Peyer's patch (tissue), 4 donors: ENCODE measurements around the gene TASOR2. TPM values are rescaled to one million over a fixed set of nuclear protein-coding genes. Genes with fewer than 3 reads are reported as not detected.

Experiments
- DNase-seq, 3 donors: peaks; one replicate each; pipeline ENCODE4 v3.0.0-alpha.2; 2017 to 2019
- H3K27ac ChIP-seq, 4 donors: fragments of 200-600 bp; sonication (generic); one replicate each; pipeline ENCODE4 v1.5.1; 2016 to 2019
- H3K27me3 ChIP-seq, 2 donors: fragments of 200-600 bp; sonication (generic); one replicate each; pipeline ENCODE4 v1.5.1; 2019
- H3K36me3 ChIP-seq, 3 donors: fragments of 200-600 bp; sonication (generic); one replicate each; pipeline ENCODE4 v1.5.1; 2016 to 2019
- H3K4me1 ChIP-seq, 4 donors: fragments of 200-600 bp; sonication (generic); one replicate each; pipeline ENCODE4 v1.5.1; 2016 to 2019
- H3K4me3 ChIP-seq, 4 donors: fragments of 200-600 bp; sonication (generic); 1 replicate in 3 of 4; 2 replicates in 1 of 4; pipeline ENCODE4 v1.5.1; 2016 to 2019; ENCODE audit warnings: mild to moderate bottlenecking in 1 of 4
- H3K9me3 ChIP-seq, 4 donors: fragments of 200-600 bp; sonication (generic); one replicate each; pipeline ENCODE4 v1.5.1; 2016 to 2019; ENCODE audit warnings: mild to moderate bottlenecking in 1 of 4
- POLR2A ChIP-seq, 2 donors: fragments of 450-650 bp; IDR thresholded peaks; one replicate each; pipeline ENCODE4 v1.5.1; 2017; ENCODE audit warnings: antibody characterized with exemption in 2 of 2, mild to moderate bottlenecking in 2 of 2, moderate library complexity in 2 of 2
- total RNA-seq, 4 donors: library from RNA; depleted of rRNA; stranded (reverse); fragments of >200 nt; gene quantifications; one replicate each; pipeline ENCODE4 v1.1.0, GENCODE V29; 2016
- TF ChIP-seq, protein P1 (sequence below), 6 experiments: fragments of 450-650 bp in 4 of 6; fragments of 200-600 bp in 2 of 6; sonication (generic) in 1 of 6; IDR thresholded peaks; one replicate each; pipeline ENCODE4 v1.5.1; 2017 to 2019; ENCODE audit warnings: antibody characterized with exemption in 6 of 6, mild to moderate bottlenecking in 3 of 6, moderate library complexity in 1 of 6

The TASOR2 gene
- total RNA-seq, 4 donors from 2014 or later, result 52.8 to 160 (median 80.7) TPM

DNA sequence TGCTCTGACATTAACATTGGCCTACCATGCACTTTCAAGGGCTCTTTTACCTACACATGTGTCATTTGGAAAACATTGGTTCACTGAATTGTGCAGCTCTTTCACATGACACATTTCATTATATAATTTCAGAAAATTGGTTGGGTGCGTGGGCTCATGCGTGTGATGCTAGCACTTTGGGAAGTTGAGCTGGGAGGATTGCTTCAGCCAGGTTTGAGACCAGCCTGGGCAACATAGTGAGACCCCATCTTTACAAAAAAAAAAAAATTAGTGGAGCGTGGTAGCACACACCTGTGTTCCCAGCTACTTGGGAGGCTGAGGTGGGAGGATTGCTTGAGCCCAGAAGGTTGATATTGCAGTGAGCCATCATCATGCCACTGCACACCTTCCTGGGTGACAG, 3.9 kb downstream of the TASOR2 start:
- no peak overlapping the region for H3K27ac ChIP-seq
- H3K4me3 ChIP-seq, result no peak overlapping the region
- H3K9me3 ChIP-seq, result no peaks in the 10 kb centered on the region
- H3K27me3 ChIP-seq, result no peaks in the 10 kb centered on the region
- no peak for DNase-seq
- peaks cover 0 to 40% (median 4%) of the 10 kb centered on the region in 4 donors for H3K4me1 ChIP-seq
- no peak for TF ChIP-seq POLR2A (IDR thresholded peaks at IDR 0.05)
- TF ChIP-seq, protein P1, sequence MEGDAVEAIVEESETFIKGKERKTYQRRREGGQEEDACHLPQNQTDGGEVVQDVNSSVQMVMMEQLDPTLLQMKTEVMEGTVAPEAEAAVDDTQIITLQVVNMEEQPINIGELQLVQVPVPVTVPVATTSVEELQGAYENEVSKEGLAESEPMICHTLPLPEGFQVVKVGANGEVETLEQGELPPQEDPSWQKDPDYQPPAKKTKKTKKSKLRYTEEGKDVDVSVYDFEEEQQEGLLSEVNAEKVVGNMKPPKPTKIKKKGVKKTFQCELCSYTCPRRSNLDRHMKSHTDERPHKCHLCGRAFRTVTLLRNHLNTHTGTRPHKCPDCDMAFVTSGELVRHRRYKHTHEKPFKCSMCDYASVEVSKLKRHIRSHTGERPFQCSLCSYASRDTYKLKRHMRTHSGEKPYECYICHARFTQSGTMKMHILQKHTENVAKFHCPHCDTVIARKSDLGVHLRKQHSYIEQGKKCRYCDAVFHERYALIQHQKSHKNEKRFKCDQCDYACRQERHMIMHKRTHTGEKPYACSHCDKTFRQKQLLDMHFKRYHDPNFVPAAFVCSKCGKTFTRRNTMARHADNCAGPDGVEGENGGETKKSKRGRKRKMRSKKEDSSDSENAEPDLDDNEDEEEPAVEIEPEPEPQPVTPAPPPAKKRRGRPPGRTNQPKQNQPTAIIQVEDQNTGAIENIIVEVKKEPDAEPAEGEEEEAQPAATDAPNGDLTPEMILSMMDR (IDR thresholded peaks at IDR 0.05), result no peak
- H3K36me3 ChIP-seq, result no peaks in the 10 kb centered on the region

DNA sequence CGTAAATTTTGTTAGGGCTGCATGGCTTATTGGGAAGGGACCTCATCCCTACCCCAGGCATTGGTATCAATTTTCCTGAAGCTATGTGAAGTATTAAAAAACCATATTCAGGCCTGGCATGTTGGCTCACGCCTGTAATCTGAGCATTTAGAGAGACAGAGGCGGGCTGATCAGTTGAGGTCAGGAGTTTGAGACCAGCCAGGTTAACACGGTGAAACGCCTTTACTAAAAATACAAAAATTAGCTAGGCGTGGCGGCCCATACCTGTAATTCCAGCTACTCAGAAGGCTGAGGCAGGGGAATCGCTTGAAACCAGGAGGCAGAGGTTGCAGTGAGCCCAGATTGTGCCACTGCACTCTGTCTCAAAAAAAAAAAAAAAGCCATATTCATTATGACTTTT, 7.1 kb downstream of the TASOR2 start:
- H3K27me3 ChIP-seq, result no peaks in the 10 kb centered on the region
- TF ChIP-seq POLR2A (IDR thresholded peaks at IDR 0.05), result no peak
- TF ChIP-seq, protein P1 (IDR thresholded peaks at IDR 0.05), result no peak
- no peaks in the 10 kb centered on the region for H3K36me3 ChIP-seq
- no peak overlapping the region for H3K4me3 ChIP-seq
- H3K4me1 ChIP-seq, result peaks cover 0 to 44% (median 4%) of the 10 kb centered on the region in 4 donors
- DNase-seq, result no peak
- no peaks in the 10 kb centered on the region for H3K9me3 ChIP-seq
- H3K27ac ChIP-seq, result no peak overlapping the region

DNA sequence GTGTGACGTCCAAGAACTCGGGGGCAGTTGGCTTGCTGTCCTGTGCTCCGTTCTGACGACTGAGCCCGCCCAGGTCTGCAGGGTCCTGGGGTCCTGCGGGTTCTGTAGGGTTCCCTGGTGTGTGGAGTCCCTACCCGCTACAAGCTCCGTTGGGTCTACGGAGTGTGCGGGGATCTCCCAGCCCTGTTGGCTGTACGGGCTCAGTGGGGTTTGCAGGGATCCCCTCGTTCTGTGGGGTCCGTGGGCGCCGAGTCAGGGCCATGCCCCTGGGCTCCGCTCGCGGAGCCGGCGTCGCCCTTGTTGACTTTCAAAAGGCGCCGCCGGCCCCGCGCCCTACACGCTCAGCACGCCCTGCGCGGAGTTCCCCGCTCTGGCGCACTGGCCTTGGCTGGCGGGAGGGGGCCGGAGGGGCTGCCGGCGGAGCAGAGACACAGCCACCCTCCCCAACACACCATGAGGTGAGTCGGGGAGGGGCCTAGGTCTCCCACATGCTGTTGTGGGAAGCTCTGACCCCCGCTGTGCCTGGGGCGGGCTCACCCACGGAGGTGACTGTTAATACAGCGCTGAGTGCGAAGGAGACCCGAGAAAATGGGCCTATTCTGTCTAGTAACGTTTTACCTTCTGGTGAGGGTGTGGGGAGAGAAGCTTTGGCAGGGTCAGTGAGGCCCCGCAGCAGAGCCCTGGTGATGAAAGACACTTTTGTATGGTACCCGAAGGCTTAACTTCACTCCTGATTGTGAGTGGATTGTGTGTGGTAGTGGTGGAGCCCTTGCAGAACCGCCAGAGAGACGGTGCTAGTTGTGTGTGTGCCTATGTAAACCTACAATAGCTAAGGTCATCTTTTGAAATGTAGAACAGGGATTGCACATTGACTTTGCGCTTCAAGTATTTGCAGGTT, 8.1 kb downstream of the TASOR2 start:
- H3K4me3 ChIP-seq, result peak overlapping the region; percentile 40 to 58 (median 52)
- H3K36me3 ChIP-seq, result no peaks in the 10 kb centered on the region
- H3K27me3 ChIP-seq, result no peaks in the 10 kb centered on the region
- TF ChIP-seq, protein P1 (IDR thresholded peaks at IDR 0.05), result no peak
- no peak for TF ChIP-seq POLR2A (IDR thresholded peaks at IDR 0.05)
- DNase-seq, result peak; percentile 45 to 75 (median 69)
- peak overlapping the region in 3 of 4 donors; percentile 15 to 49 (median 25) for H3K27ac ChIP-seq
- no peaks in the 10 kb centered on the region for H3K9me3 ChIP-seq
- peaks cover 0 to 40% (median 4%) of the 10 kb centered on the region in 4 donors for H3K4me1 ChIP-seq

DNA sequence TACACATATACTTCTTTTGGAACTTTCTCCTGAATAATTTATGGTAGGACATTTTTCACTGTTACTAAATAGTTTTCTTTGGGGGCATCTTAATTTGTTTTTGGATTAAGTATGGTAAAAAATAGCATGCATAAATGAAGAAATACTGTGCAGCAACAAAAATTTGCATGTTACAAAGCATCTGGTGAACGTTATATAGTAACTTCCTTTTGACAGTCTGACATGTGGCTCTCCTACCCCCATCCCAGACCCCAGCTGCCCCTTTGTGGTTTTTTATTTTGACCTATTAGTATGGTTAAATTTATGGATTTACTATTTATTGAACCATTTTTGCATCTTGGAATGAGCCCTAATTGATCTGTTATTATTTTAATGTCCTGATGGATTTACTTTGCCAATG, 9.9 kb downstream of the TASOR2 start:
- H3K4me3 ChIP-seq, result no peak overlapping the region
- no peaks in the 10 kb centered on the region for H3K9me3 ChIP-seq
- peaks cover 0 to 40% (median 4%) of the 10 kb centered on the region in 4 donors for H3K4me1 ChIP-seq
- H3K27ac ChIP-seq, result no peak overlapping the region
- H3K27me3 ChIP-seq, result no peaks in the 10 kb centered on the region
- TF ChIP-seq, protein P1 (IDR thresholded peaks at IDR 0.05), result no peak
- no peak for TF ChIP-seq POLR2A (IDR thresholded peaks at IDR 0.05)
- H3K36me3 ChIP-seq, result no peaks in the 10 kb centered on the region
- no peak for DNase-seq

DNA sequence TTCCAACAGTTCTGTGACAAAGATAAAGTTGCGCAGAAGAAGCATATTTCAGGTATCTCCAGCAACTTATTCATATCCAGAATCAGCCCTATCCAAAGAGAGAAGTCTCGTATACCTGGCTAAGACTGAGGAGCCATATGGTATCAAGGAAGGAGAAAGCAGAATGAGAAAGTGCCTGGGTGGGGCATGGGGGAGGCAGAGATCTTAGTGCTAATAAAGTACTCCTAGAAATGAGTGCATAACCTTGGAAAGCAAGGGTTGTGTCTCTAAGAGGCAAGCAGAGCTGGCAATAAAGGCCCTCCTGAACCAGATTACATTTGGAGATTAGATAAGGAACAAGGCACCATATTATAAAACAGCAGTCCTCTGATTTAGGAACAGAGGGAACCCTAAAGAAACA, 12.7 kb downstream of the TASOR2 start:
- peaks cover 0 to 31% (median 3%) of the 10 kb centered on the region in 4 donors for H3K4me1 ChIP-seq
- H3K27ac ChIP-seq, result no peak overlapping the region
- no peaks in the 10 kb centered on the region for H3K27me3 ChIP-seq
- no peaks in the 10 kb centered on the region for H3K36me3 ChIP-seq
- no peak overlapping the region for H3K4me3 ChIP-seq
- H3K9me3 ChIP-seq, result no peaks in the 10 kb centered on the region
- no peak for DNase-seq
- TF ChIP-seq, protein P1 (IDR thresholded peaks at IDR 0.05), result no peak
- TF ChIP-seq POLR2A (IDR thresholded peaks at IDR 0.05), result no peak
